GM18520 (cell line): ENCODE results near the gene CCDC127.
"Not testable (repeated sequence)": the region's sequence is repeated elsewhere in the genome, so short reads cannot be mapped to it uniquely, and the experiment has no call there.

Source experiments
- ATAC-seq: cut with Tn5 transposase; IDR thresholded peaks from one replicate; pipeline ENCODE4 v1.9.1; 2021; ENCODE audit not compliant: unreplicated experiment

CCDC127 gene

DNA sequence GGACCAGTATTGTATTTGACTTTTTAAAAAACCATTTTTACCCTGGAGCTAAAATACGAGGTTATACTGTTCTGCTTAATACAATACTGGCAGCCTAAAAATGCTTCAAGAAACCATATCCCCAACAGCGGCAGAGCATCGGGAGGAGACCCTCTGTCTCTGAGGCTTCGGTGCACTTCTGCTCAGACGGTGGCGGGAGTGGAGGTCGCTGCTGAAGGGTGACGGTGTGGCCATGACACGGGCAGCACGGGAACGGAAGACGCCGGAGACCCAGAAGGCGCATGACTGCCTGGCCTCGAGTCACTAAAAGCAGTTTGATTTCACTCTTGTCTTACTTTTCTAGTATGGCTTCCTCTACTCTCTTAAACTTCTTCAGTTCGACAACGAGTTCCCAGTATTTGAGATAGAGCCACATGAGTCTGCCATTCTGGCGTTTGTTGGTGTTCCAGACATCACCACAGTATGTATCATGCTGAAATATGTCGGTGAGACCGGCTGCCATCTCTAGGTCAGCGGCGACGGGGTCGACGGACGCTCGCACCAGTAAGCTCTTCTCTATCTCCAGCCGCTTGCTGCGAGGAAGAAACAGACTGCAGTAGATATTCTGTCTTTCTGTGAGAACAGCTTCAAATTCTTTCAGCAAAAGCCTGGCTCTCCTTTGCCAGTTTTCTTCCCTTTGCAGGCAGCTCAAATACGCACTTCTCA is 12.8 kb downstream of the CCDC127 start:
- no peak for ATAC-seq

DNA sequence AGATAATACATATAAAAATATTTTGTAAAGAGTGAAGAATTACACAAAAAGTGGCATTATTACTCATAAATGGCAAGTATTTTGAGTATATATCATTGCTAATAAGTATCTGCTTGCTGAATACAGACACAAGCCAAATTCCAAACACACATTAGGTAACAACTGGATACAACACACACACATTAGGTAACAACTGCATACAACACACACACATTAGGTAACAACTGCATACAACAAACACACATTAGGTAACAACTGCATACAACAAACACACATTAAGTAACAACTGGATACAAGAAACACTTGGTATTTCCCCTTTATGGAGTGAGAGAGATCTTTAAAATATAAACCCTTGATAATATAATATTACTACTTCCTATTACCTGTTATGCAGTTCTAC is 13.5 kb downstream of the CCDC127 start:
- no peak for ATAC-seq

DNA sequence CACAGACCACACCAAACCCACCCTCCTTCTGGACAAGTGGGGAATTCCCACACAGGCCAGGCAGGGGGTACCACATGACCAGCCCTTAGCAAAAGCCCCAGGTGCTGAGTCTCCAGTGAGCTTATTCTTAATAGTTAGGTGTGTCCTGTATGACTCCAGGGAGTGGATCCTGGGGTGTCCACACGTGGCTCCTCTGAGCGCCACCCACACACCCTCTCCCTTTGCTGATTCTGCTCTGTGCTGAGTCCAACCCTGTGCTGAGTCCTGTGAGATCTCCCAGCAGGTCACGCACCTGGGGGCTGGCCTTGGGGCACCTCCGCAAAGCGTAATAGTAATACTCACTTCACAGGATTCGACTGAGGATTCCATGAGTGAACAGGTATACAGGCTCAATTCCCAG is 14.0 kb downstream of the CCDC127 start:
- ATAC-seq: no peak

DNA sequence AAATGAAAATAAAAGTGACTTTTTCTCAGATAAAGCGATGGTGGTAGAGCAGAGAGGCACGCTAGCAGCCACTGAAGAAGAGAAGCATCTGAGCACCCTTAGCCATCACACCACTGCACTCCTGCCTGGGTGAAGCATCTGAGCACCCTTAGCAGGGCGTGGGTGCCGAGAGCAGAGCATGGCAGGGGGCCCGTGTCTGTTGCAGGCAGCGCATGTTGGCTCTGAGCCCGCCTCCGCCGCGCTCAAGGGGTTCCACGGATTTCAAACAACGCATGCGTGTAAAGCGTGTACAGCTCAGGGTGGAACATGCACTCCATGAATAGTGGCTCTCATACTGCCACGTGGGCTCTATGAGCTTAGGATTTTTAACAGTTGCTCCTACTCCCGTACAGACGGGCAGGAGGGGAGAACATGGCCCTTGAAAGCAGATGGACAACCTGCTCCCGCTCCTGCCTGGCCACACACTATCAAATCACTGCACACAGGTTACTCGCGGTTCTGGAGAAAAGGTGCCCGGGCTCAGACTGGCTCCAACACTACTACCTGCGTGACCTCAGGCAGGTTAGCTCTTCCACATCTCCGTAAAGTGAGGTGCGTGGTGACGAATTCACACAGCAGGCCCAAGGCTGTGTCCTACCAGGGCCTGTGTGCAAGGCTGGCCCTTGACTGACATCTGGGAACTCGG is 14.6 kb downstream of the CCDC127 start:
- no peak for ATAC-seq

DNA sequence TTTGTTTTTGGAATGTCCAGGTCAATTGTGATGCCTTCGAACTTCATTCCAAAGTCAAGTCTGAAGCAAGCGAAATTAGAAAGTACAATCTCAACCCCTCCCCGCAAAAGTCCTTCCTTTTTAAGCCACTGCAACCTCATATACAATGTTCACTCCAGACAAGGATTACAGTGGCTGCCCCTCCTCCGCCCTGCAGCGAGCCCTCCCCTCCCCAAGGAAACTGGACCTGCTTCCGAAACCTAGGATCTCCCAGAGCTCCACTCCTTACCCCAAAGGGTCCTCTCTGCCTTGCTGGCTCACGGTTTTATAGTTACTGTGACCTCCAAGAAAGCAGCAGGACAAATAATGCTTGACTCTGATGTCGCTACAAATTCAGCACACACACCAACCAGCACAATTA is 16.3 kb downstream of the CCDC127 start:
- ATAC-seq: no peak

DNA sequence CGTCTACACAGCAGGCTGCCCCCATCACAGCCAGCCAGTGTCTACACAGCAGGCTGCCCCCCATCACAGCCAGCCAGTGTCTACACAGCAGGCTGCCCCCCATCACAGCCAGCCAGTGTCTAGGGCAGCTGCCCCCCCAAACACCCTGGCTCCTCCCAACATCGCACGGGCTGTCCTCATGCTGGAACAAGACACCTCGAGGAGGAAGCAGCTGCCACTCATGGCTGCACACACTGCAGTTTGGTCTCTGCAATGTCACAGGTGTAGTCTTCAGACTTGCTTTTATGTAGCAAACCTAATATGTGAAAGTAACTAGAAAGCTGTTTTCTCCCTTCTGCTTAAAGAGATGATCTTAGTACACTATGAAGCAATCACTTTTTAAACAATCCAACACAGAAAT is 17.0 kb downstream of the CCDC127 start:
- ATAC-seq: no peak

DNA sequence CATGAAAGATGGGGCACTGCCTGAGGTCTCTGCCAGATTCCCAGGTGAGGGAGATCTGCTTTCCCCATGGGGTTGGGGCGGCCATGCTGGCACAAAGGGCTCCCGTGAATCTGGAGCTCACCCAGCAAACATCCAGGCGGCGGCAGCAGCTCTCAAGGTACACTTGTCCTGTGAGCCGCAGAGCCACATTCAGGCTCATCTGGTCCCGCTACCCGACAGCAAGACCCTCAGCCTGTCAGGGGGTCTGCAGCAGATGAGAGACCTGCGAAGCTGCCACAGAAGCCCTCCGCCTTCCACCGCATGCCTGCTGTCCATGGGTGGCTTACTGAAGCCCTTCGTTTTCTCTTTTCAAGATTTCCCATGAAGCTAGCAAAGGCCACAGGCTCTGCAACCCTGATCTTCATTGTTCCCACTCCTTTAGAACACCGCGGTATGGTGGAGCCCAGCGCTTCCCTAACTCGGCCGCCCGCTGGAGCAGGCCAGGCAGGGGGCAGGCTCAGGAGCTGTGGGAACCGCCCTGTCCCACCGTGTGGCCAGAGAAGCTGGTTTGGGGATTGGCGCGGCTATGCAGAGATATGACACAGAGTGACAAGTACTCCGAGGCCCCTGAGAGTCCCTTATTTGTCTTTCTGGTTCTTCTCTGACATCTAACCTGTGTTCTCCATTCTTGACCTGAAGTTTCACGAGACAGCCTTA is 17.9 kb downstream of the CCDC127 start:
- ATAC-seq: no peak

DNA sequence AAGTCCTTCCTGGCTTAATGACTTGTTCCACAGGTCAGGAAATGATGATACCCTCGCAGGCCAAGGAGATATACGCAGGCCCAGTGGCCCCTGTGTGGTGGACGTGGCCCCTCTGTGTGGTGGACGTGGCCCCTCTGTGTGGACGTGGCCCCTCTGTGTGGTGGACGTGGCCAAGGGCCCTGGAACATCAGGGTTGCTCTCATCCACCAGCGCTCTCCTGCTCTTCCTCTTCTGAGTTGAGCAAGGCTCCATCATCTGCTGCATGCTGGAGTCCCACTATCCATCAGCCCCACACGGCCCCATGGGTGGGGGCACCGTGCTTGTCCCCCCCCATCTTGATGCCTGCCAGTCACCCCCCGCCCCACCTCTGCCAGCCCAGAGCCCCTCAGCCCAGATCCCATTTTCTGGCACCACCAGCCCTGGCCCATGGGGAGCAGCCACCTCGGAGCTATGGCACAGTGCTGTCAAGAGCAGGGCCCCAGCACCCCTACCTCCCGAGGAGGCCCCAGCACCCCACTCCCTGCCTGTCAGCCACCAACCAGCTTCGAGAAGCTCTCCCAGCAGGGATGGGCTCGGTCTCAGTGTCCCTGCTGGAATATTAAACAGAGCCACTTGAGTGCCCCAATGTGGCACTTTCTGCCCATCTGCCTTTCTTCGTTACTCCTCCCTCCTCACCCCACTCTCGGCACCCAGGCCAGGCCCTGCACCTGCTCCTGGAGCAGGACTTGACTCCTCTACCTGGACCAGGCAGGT is 18.6 kb downstream of the CCDC127 start:
- ATAC-seq: no peak

DNA sequence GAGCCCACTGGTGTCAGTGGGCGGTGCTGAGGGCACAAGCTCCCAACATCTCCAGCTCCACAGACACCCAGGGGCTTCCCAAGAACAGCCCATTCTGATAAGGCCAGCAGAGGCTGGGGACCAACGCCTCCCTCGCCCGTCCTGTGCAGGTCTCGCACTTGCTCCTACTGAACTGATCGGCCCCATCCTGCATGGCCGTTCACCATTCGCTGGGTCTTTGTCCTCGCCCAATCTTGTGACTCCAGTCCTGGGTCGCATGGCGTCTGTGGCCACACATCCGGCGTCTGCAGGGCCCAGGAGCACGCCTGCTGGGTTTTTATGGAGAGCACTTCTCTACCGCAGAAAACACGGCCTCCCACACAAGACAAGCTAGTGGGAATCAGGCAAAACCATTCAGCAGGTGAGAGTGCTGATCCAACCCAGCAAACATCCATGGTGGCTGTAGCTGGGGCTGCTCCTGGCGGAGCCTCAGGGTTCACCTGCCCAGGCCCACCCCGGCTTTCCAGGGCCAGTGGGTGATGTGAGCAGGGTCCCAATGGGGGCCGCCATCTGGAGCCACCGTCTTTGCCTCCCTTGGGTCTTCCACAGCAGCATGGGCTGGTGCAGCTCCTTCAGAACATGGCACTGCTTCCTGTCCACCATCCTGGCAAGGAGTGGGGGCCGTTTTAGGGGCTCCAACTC is 19.3 kb downstream of the CCDC127 start:
- no peak for ATAC-seq

DNA sequence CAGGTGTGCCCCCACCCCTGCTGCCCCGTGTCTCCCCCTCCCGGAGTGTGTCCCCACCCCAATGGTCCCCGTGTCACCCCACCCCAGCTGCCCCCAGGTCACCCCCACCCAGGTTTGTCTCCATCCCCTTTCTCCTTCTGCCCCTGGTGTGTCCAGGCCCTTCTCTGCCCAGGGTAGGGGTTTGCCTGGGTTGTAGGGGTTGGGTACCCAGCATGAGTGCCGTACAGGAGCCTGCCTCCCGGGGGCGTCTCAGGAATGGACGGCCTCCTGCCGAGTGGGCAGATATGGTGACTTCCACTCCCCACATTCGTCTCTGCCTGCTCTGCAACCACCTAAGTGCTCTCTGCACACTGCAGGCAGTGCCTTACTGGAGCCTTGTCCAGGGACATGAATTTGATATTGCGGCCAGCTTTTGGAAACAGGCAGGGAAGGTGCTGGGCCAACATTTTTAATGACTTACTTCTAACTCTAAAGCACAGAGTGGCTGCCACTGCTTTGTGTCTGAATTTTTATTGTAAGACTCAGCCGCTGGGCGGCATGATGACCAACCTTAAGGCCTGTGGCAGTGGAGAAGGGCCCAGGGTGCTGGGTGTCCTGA is 20.0 kb downstream of the CCDC127 start:
- no peak for ATAC-seq

DNA sequence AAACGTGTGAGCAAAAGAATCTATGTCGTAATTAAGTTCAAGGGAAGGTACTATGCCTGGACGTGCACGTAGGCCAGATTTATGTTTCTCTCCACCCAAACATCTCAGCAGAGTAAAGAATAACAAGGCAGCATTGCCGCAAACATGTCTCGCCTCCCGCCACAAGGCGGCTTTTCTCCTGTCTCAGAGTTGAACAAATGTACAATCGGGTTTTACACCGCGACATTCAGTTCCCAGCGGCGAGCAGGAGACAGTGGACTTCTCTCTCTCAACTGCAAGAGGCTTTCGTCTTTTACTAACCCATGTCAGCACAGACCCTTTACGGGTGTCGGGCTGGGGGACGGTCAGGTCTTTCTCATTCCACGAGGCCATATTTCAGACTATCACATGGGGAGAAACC is 20.9 kb downstream of the CCDC127 start:
- ATAC-seq: not testable (repeated sequence)

DNA sequence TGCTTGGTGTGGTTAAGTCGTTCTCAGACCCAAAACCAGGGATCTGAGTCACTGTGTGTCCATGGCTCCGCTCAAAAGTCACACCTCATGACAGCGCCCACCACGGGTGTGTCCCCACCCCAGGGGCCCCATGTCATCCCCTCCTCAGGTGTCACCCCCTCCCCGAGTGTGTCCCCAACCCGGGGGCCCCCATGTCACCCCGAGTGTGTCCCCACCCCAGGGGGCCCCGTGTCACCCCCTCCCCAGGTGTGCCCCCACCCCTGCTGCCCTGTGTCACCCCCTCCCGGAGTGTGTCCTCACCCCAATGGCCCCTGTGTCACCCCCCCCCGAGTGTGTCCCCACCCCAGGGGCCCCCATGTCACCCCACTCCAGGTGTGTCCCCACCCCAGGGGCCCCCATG is 21.6 kb downstream of the CCDC127 start:
- ATAC-seq: no peak

DNA sequence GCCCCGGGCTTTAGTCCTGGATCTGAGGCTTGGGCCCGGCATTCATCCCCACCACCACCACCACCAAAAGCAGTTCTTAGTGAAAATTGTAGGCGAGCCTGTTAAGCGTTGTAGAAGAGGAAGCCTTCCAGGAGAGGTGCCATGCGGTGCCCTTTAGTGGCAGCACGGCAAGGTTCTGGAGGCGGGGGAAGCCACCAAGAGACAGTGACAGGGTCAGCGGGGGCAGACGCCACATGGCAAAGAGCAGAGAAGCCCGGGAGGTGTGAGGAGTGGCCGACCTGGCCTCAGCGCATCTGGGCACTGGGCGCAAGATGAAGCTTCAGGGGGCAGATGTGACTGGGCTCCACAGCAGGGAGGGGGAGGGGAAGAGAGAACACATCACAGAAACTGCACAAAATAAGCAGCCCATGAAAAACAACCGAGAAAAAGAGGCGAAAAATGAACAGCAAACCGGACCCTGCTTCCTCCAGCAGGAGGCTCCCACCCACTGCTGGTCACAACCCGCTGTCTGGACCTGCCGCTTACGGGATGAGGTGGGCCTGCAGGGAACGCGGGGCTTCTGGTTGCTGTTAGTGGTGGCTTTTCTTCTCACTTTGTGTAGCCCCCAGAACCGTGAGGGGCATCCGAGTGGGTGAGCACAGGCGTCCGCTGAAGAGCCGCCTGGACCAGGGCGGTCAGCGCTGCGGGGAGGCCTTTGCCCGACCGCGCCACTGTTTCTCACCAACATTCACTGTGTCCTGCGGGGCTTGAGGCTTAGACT is 22.4 kb downstream of the CCDC127 start:
- no peak for ATAC-seq

DNA sequence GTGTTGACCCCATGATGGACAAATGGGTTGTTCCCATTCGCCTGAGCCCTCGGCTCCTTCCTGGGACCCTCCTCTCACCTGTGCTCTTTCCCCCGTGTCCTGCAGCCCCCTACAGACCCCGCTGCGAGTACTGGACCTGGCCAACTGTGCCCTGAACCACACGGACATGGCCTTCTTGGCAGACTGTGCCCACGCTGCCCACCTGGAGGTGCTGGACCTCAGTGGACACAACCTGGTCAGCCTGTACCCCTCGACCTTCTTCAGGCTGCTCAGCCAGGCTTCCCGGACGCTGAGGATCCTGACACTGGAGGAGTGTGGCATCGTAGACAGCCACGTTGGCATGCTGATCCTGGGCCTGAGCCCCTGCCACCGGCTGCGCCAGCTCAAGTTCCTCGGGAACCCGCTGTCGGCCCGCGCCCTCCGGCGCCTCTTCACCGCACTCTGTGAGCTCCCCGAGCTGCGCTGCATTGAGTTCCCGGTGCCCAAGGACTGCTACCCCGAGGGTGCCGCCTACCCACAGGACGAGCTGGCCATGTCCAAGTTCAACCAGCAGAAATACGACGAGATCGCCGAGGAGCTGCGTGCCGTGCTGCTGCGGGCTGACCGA is 23.2 kb downstream of the CCDC127 start:
- ATAC-seq: no peak

DNA sequence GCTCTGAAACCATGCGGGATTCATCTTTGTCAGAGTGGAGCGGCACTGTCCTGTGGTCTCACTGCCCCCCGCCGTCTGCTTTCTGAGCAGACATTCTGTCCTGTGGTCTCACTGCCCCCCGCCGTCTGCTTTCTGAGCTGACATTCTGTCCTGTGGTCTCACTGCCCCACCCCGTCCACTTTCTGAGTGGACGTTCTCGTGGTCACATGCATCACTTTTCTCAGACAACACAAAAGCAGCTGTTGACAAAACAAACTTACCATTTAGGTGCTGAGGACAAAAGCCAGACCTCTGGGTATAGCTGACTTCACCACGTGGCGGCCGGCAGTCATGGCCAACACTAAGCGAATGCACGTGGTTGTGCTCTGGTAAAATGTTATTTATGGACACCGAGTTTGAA is 23.9 kb downstream of the CCDC127 start:
- ATAC-seq: no peak

DNA sequence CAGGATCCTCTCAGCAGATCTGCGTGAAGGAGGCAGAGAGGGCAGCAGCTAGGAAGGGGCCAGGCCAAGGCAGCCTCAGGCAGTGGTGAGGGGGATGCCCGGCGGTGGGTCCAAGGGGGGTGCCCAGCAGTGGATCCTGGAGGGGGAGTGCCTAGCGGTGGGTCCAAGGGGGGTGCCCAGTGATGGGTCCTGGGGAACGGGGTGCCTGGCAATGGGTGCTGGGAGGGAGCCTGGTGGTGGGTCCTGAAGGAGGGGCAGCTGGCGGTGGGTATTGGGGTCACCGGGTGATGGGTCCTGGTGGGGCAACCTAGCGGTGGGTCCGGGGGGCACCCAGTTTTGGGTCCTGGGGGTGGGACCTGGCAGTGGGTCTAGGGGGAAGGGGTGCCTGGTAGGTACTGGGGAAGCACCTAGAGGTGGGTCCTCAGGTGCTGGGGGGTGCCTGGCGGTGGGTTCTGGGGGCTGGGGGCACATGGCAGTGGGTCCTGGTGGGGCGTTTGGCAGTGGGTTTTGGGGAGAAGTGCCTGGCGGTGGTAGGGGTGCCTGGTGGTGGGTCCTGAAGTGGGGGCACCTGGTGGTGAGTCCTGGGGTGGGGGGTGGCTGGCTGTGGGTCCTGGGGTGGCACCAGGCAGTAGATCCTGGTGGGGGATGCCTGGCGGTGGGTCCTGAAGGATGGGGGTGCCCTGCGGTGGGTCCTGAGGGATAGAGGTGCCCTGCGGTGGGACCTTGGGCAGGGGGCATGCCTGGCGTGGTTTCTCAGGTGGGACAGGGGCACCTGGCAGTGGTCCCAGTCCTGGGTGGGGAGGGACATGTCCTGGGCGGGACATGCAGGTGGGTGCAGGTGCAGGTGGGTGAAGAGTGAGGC is 24.8 kb downstream of the CCDC127 start:
- ATAC-seq: no peak

DNA sequence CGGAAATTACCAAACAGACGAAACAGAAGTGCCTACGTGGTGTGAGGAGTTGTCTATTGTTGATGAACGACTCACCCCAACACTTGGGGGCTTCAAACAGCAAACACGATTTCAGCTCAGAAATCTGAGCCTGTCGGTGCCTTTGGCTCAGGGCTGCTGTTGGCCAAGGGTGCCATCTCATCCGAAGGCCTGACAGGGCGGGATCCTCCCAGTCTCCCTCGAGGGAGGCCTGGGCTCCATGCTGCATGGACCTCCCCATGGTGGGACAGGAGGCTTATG is 25.3 kb downstream of the CCDC127 start:
- ATAC-seq: no peak

DNA sequence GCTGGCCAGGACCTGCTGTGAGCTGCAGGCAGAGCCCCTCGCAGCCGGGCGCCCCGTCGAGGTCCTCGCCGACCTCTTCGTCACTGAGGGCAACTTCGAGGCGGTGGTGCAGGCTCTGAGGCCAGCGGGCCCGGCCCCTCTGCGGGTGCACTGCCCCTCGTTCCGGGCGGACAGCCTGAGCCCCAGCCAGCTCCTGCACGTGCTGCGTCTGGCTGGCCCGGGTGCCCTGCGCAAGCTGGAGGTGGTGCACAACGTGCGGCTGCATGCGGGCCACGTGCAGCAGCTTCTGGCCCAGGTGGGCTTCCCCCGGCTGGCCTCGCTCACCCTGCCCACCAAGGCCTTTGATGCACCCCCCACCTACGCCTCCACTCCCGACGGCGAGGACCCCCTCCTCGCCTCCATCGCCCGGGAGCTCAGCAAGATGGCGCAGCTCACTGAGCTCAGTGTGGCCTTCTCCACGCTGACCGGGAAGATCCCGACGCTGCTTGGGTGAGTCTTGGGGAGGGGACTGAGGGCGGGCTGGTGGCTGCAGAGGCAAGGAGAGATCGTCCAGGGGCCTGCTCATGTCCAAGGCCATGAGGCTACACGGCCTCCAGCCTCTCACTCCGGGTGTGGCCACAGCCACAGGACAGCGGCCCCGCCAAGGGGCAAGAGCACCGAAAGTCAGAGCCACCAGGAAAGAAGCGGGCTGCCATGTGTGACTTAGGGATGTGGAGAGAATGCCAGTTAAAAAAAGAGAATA is 25.8 kb downstream of the CCDC127 start:
- no peak for ATAC-seq
